8988T (cell line): ENCODE data around the gene GIMAP7.
"Not testable (repeated sequence)": the region's sequence is repeated elsewhere in the genome, so short reads cannot be mapped to it uniquely, and the experiment has no call there.

Source experiments
- DNase-seq: peaks from one replicate; pipeline ENCODE4 v3.0.0; 2011

The GIMAP7 gene

DNA sequence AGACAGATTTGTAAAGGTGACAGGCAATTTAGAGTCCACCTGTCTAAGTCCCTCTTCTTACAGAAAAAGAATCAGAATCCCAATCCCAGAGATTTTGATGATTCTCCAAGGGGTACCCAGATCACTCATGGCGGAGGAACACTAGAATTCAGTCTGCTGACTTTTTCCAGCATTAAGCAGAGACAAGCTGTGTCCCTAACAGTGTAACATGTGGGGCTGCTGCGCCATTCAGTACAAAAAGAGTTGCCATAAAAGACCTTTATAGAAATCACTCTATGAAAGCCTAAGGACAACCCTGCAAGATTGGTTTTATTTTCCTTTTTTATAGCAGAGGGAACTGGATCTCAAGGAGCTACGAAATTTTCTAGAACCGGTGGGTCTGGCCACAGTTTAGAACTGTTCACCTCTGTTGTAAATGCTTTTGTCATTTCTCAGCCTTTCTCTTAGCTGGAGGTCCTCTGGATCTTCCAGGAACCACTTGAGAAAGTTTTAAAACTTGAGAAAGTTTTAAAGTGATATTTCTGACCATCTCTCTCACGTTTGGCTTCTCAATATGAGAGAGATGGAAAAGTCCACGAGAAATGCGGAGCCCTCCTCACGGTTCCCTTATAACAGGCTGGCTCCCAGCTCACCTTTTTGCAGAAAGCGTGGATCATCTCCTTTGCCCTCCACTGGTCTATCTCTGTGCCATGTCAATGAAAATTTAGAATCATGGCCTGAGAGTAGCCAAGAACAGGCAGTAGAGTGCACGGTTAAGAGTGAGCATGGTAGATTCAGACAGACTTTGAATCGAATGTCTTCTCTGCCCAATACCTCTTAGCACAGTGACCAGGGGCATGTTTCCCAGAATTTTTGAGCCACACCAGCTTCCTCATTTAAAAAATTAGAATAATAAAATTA, 826 bp downstream of the GIMAP7 start:
- no peak for DNase-seq

- DNase-seq: no peak
Observed at GRCh38 chr7:150516956-150517745, 2.5 kb downstream of the GIMAP7 start.

DNA sequence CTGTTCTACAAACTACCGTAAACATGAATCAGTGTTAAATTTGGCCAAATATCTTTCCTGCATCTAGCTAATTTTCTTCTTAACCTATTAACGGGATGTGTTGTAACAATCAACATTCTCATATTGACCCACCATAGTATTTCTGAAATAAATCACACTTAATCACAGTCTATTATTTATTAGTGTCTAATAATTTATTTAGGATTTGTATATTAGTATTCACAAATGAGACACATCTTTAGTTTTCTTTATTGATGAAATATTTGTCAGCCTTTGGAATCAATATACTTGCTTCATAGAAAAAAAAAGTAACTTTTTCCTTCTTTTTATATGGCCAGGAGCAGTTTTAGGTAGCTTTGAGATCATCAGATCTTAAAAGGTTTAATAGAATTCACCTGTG, 4.6 kb downstream of the GIMAP7 start:
- DNase-seq: no peak

- no peak for DNase-seq
Observed at GRCh38 chr7:150520145-150520544, 5.5 kb downstream of the GIMAP7 start.

- DNase-seq: not testable (repeated sequence)
Observed at GRCh38 chr7:150522931-150523330, 8.3 kb downstream of the GIMAP7 start.

DNA sequence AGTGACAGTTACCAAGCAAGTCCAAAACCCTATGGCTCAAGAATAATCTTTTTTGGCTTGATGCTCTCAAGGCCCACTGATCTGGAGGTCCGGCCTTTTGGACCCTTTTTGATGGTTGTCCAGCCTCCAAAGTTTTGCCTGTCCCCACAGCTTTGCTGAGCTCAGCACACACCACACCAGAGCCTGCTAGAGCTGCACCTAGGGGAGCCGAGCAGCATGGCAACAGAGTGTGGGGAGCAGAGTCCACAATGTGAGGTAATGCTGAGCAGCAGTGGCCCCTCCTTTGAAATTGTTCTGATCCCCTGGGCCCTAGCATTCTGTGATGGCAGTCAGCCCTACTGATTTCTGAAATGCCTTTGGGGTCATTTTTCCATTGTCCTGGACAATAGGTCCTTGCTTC, 9.3 kb downstream of the GIMAP7 start:
- no peak for DNase-seq

DNA sequence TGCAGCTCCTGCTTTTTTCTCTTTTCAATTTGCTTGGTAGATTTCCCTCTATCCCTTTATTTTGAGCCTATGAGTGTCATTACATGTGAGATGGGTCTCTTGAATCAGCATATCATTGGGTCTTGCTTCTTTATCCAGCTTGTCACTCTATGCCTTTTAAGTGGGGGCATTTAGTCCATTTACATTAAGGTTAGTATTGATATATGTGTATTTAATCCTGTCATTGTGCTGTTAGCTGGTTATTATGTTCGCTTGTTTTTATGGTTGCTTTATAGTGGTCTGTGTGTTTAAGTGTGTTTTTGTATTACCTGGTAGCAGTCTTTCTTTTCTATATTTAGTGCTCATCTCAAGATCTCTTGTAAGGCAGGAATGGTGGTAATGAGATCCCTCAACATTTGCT, 17.0 kb downstream of the GIMAP7 start:
- DNase-seq: no peak

GRCh38 chr7:150538259-150538658, 23.6 kb downstream of the GIMAP7 start:
- no peak for DNase-seq

GRCh38 chr7:150553163-150553562, 38.5 kb downstream of the GIMAP7 start:
- DNase-seq: no peak

- DNase-seq: no peak
Observed at GRCh38 chr7:150556521-150557138, 42.0 kb downstream of the GIMAP7 start.

DNA sequence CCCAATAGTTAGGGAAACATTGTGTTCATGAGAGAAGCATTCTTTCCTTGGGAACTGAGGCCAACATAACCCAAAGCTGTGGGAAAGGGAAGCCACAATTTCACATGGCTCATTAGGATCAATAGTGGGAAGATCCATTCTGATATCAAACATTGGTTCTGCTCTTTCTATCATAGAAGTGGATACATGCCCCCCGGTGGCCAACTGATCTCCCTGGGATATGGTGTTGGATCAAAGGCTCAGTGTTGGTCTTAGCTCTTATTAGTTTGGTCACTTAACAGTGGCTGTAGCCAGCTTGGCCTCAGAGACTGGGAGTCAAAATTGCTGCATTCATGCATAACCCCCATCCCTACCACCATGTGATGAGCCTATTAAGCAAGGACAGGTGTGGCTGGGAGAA, 45.8 kb downstream of the GIMAP7 start:
- DNase-seq: no peak

DNA sequence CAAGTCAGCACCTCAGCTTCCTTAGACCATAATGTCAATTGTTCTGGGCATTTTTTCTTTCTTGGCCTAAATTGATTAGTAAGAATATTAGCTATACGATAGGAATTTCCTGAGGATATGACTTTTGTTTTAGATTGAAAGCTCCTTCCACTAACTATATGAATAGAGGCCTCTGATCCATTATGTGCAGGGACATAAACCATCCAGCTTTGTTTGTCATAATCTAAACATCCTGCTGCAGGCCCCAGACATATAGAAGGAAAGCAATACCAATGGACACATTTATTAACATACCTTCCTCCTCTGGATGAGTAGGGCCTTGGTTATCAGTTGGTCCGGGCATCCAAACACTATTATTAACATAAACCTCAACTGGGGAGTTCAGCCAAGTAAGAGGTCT, 48.2 kb downstream of the GIMAP7 start:
- no peak for DNase-seq

- DNase-seq: no peak
Observed at GRCh38 chr7:150564006-150564405, 49.3 kb downstream of the GIMAP7 start.

- no peak for DNase-seq
Observed at GRCh38 chr7:150564566-150564965, 49.9 kb downstream of the GIMAP7 start.

DNA sequence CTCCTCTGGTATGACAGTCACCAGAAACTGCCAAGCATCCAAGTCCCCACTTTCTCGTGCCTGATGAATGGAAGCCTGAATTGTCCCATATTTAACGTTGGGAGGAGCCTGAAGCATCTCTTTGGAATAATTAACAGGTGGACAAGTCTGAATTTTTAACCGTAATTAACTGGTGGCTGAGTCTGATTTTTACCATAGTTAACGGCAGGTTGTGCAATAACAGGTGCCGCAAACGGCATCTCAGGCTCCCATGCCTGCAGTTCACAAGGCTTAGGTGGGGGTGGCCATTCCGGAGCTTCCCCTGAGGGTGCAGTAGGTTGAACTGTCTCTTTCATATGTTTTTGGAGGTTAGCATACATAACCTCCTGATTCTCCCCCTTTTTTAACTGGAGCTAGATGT, 50.6 kb downstream of the GIMAP7 start:
- DNase-seq: no peak

DNA sequence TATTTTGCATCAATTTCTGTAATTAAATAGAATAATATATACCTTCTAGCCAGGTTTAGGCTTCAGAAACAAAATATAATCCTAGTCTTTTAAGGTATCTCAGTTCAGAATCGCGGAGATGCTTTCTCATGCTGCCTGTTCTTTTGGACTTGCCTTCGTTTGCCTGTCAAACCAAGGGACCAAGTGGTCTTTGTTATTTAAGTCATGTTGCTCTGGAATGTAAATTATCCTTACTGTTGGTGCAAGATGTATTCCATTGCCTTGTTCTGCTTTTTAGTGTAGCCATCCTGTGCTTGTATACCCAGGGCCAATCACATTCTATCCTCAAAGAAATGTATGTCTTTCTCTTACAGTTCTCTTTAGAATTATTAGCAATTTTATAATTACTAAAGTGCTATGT, 51.5 kb downstream of the GIMAP7 start:
- DNase-seq: no peak

DNA sequence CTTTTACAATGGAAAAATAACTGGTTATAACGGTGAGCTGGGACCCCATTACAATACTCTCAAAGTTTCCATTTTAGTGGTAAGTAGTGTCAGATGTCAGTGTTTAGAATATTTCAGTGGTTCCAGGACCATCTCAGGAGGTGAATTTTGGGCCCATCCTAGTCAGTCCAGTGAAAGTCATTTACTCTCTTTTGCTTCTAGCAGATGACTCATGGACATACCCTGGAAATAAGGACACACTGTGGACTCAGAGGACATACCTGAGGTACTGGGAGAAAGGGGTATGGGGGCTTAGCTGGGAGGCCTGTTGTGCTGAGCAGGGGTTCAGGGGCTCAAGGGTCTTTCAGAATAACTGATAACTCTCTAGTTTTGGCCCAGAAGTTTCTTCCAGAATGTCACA, 51.9 kb downstream of the GIMAP7 start:
- DNase-seq: no peak

DNA sequence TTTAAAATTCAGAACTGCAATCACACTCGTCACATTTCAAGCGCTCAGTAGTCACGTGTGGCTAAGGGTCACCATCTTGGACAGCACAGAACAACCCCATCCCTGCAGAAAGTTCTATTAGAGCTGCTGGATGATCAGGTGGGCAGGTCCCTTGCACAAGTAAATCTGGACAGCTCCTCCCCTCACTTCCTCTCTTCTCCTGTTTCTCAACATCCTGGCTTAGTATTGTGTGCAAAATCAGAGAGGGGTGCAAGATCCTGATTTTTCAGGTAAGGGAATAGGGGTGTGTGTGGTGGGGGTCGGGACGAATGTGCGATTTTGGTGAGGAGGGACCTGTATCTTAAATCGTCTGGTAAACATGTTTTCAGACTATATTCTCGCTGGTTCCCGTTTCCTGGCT, 52.5 kb downstream of the GIMAP7 start, which contains the start of gene GIMAP4:
TSS of gene GIMAP4 (plus strand) at position 222 of the 400 bp plus-strand sequence. CDS start 2,512 bp downstream, outside the sequence.
- DNase-seq: no peak

DNA sequence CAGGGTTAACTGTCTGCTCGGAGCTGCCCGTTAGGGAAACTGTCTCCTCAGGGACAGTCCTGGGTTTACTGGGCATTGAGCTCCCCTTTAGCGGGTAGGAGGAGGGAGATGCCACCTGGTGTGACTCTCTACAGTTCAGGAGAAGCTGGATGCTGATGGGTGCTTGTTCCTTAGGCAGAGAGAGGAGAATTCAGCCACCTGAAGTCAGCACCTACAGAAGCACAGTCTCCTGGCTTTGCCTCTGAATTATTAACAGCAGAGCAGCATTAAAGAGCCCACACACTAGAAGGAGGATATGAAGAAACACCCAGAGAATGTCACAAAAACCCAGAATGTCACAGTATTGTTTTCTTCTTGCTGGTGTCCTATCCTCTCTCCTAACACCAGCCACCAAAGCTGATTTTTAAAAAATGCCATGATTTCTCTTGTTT, 53.2 kb downstream of the GIMAP7 start:
- no peak for DNase-seq

DNA sequence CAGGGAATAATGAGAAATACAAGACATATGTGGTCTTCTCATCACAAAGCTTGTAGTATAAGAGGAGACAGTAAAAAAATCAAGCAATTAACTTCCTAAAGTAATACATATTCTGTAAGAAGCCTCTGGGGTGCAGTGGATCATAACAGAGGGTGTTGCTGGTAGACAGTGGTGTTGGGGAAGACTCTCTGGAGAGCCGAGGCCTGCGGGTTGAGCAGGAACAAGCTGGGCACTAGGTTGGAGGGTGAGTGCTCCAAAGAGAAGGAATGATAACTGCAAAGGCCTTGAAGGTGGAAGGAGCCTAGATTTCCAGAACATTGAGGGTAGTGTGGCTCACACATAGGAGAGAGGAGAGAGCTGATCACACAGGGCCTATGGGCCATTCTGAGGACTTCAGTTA, 54.0 kb downstream of the GIMAP7 start:
- DNase-seq: no peak

GRCh38 chr7:150569245-150569955, 54.7 kb downstream of the GIMAP7 start:
- no peak for DNase-seq
